T-helper 1 cell treated with Interleukin-12 subunit alpha and Interleukin-12 subunit beta and Interleukin-4 antibody, amounts not matched to agents 30 ng/mL and 1 ng/mL, for 36 hours (primary cell): ENCODE results near the gene SLC5A10. TPM values are rescaled to one million over a fixed set of nuclear protein-coding genes. Genes with fewer than 3 reads are reported as not detected.
"Not testable (repeated sequence)": the region's sequence is repeated elsewhere in the genome, so short reads cannot be mapped to it uniquely, and the experiment has no call there.

Experiments used
- intact Hi-C: fragments of 100-400 bp; cut with micrococcal nuclease; formaldehyde crosslinking; loops from one replicate; pipeline ENCODE4 v1.15.1; 2024
- total RNA-seq: library from RNA; stranded (reverse); gene quantifications from 2 replicates; pipeline ENCODE4 v1.2.3, GENCODE V29; 2022

The SLC5A10 gene
- total RNA-seq, 1 donor from 2014 or later: not detected

DNA sequence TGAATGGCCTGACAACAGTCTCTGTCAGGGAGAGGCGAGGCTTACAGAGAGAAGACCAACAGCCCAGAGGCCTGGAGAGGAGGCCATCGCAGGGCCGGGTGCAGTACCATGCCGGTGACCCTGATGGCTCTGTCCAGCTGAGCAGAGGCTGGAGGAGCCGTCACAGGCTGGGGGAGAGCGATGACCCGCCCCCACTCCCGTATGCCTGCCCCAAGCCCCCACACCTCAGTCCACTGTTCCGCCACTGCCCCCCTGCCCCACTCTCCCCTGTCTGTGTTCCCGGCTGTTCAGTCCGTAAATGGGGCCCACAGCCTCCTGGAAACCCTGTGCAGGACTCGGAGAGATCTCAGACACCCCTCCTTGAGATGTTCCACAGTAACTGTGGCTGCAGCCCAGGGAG lies 65.4 kb downstream of the SLC5A10 start:
- intact Hi-C loops: no loop called here

DNA sequence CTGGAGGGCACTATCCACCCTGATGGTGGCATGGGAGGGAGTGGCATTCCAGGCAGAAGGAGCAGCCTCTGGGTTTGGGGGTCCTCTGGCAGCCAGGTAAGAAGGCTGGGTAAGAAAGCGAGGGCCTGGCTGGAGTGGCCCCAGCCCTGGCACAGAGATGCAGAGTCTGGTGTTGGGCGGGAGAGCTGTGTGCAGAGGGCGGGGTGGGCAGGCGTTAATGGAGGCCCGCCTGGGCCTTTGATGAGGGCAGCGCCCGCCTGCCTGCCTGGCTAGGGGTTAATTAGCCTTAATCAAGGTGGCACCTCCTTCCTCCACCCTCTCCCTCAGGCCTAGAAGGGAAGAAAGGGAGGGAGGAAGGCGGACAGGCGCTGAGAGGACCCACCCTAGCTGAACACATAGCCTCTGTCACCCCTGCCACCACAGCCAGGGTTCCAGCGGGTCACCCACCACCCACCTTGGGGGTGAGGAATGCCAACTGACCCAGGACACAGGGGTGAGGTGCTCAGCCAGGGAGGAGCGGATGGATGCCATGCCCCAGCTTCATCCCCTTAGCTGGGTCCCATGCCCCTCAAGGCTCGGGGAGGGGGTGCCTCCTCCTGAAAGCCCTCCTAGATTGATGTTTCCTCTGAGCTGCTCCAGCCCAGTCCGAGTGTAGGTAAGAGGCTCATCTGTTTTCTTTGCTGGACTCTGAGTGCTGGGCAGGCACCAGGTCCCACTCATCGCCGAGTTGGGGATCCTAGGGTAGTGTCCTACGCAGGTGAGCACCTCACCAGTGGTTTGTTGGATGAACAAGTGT lies 66.0 kb downstream of the SLC5A10 start:
- intact Hi-C loops: no loop called here

DNA sequence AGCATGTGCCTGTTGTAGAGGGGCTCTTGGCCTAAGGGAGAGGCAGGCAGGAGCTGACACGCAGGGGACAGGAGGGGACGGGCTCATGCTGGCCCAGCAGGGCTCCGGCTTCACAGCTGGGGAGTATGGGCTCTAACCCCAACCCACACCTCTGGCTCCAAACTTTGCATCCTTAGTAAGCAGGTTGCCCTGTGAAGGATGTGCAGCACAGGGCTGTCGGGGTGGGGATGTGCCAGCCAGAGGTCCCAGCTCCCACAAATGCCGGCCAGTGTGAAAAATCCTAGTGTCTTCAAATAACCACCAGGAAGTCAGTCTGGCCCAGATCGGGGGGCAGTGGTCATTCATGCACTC lies 66.6 kb downstream of the SLC5A10 start:
- intact Hi-C loops: no loop called here

DNA sequence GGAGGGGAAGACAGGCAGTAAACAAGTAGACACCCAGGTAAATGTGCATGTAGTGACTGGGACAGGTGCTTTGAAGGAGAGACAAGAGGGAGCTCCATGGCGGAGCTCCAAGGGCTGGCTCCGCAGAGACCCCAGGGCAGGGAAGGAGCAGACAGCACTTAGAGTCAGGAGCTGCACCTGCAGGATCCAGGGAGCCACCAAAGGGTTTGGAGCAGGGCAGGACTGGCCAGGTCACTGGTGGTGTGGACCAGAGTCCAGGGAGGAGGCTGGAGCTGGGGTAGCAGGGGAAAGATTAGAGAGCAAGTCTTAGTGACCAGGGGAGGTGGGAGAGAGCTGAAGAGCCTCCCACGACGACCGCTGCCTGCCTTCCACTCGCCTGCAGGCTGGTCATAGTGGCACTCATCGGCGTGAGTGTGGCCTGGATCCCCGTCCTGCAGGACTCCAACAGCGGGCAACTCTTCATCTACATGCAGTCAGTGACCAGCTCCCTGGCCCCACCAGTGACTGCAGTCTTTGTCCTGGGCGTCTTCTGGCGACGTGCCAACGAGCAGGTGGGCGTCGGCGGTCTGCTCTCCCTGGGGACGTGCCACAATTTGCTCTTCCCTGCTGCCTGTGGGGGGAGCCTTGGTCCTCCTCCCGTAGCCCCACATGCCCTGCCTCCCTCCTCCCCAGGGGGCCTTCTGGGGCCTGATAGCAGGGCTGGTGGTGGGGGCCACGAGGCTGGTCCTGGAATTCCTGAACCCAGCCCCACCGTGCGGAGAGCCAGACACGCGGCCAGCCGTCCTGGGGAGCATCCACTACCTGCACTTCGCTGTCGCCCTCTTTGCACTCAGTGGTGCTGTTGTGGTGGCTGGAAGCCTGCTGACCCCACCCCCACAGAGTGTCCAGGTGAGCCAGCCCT lies 67.3 kb downstream of the SLC5A10 start:
- intact Hi-C loops: no loop called here

DNA sequence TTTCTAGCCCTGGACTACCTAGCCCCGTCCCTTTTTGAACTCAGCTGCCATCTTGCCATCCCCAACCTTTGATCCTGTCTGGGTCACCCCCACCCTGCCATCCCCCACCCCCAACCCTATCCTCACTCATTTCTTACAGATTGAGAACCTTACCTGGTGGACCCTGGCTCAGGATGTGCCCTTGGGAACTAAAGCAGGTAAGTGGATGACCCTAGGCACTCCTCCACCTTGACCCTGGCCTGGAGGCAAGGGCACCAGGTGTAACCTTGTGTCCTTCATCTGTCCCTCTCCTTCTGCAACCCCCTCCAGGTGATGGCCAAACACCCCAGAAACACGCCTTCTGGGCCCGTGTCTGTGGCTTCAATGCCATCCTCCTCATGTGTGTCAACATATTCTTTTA lies 68.1 kb downstream of the SLC5A10 start:
- intact Hi-C loops: no loop called here

DNA sequence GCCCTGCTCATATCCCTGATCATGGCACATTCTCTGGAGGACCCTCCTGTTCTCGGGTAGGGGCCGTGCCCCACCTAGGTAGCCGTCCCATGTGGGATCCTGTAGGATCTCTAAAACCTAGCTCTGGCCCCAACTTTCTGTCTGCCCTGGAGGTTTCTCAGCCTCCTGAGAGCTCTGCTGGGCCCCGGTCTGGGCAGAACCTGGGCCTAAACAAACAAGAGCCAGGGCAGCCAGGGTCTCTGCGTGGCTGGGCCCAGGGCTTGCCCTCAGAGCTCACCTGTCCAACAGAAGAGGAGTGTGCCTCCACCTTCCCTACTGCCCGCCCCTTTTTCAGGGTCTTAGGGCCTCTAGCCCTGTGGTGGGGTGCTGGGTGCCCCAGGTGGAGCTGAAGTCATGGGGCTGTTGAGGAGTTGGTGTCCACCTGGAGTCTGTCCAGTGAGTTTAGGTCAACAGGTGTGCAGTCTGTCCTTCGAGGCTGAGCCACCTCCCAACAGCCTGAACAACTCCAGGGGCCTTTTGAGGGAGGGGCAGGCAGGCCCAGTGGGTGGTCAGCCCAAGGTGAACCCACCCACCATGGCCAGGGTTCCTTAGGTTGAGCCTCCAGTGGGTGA lies 69.2 kb downstream of the SLC5A10 start:
- intact Hi-C loops: not testable (repeated sequence)

DNA sequence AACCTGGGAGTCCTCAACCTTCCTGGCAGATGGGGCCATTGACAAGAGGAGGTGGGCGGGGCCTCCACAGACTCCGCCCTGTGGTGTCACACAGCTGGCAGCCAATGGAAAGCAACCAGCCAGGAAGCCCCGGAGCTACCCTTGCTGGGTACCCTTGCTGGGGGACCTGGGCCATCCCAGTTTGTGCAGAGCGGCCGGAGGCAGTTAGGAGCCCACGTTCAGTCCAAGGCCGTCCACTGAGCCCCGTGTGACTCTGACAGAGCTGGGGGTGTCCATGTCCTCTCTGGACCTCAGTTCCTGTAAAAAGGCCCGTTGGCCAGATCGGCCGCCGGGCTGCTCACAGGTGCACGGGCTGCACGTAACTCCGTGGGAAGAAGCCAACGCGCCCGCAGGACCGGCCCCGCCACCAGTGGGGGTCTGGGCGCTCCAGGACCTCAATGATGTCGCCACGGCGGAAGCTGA lies 69.7 kb downstream of the SLC5A10 start:
- intact Hi-C loops: no loop called here

DNA sequence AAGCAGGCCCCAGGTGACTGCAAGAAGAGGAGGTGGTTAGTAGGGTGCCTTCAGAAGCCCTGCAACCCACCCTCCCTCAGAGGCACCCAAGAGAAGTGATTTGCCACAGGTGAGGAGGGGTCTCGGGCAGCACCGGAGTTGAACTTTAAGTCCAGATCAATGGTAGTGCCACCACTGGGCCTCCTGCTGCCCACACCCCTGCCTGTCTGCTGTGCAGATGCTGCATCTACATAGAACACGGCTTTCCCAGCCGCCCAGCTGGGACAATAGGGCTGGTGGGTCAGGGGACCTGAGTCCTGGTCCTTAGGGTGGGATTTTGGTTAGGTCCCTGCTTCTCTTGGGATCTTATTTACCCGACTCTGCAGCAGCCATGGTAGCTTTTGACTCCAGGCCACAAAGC lies 70.2 kb downstream of the SLC5A10 start:
- intact Hi-C loops: no loop called here

DNA sequence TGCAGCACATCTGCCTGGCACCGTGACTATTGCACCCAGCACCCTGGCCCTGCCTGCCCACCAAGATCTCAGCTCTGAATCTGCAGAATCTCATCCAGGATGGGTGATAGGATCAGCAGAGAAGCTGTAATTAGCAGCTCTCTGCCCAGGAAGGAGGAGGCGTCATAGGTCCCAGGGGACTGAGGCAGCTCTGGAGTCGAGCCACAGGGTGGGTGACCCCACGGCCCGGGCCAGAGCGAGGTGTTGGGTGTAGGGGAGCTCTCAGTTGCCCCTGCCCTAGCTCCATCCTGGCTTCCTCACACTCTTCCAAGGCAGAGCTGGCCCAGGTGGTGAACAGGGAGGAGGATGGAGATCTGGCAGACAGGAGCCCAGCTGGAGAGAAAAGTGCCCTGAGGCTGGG lies 70.8 kb downstream of the SLC5A10 start:
- intact Hi-C loops: no loop called here

DNA sequence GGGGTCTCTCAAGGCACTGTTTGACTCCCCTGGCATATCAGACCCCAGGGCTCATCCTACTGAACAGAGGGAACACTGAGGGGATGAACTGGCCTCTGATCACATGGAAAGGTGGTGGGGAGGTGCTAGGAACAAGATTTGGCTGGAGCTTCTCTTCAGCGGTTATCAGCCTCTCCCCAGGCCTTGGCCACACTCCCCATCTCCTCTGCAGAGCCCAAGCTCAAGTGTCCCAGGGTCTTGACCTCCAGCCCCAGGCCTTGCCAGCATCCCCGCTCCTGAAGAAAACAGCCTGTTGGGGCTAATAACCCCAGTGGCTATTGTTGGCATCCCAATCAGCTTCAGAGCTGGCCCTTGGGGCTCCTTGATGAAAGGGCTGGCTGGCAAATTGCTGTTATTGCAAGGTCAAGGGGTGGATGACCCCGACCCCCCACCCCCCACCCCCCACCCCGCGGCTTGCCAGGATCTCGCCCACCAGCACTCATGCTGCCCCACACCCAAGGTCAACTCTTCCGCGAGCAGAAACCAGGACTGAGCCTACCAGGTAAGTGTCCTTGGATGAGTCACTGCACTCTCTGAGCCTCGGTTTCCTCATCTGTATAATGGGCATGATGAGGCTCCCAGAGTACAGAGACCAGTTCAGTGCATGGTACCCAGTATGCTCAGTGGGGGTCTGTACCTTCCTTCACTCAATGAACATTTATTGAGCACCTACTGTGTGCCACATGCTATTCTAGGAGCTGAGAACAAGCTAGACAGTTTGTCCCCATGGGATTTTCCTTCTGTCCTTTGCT lies 71.4 kb downstream of the SLC5A10 start:
- intact Hi-C loops: no loop called here

DNA sequence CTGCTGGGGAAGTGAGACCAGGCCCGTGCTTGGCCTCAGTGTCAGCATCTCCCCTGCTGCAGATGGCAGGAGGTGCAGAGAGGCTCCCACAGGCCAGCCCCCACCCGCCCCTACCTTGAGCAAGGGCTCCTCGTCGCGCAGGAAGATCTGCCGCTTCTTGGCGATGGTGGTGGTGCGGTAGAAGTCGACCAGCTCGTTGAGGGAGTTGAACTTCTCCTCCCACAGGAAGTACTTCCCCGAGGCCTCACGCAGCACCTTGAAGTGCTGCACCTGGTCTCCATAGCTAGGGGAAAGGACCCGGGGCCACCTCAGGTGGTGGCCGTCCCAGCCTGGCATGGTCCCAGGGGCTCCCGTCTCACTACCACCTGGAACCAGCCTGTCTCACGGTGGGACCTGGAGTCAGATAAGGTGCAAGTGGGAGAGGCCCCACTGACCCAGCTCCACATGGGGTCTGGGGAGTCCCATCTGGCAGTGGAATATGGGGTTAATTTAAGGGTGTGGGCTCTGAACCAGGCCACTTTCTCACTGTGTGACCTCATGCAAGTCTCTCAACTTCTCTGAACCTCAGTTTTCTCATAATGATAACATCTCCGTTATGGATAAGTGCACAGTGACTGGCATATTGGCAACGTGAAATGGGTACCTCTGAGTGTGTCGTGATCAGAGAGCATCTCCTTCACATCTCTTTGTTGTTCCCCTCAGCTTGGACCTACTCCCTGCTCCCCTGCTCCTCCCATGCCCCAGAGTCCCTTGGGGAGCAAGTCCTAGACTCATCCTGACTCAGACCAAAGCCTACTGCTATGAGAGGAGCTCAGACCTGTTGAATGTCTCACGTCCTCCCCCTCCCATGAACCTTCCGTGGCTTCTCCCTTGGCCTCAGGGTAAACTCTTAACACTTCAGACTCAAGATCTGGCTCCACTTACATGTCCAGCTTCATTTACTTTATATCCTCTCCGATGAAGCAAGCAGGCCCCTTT lies 72.4 kb downstream of the SLC5A10 start:
- intact Hi-C loops: no loop called here

DNA sequence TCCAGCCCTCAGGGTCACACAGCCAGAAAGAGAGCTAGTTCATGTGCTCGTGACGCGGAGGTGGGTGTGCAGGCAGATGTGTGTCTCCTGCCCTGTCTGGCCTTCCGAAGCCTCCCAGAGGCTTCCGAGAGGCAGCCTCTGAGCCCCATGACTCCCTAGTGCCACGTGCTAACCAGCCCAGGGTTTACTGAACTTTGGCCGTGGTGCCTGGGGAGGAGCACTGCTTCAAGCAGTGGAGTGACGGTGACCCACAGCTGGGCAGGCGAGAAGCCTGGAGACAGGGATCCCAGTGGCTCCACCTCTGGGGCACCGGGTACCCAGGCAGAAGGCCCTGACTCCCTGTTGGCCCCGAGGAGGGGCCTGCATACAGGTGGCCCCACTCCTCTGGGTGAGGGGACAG lies 76.7 kb downstream of the SLC5A10 start:
- intact Hi-C loops: not testable (repeated sequence)

DNA sequence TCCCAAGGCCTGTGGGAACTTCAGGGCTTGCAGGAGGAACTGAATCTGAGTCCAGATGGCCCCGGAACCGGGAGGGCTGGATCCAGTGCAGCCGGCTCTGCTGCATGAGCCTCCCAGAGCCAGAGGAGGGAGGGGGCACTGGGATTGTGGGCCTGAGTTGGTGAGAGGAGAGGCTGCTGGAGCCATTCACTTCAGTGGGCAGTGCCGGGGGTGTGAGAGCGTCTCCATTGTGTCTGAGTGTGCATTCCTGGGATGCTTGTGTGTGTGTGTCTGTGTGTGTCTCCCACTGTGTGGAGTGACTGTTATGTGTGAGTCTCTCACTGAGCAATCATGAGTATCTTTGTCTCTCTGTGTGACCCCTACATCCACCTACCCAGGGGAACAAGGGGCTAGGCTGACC lies 77.8 kb downstream of the SLC5A10 start:
- intact Hi-C loops: not testable (repeated sequence)

DNA sequence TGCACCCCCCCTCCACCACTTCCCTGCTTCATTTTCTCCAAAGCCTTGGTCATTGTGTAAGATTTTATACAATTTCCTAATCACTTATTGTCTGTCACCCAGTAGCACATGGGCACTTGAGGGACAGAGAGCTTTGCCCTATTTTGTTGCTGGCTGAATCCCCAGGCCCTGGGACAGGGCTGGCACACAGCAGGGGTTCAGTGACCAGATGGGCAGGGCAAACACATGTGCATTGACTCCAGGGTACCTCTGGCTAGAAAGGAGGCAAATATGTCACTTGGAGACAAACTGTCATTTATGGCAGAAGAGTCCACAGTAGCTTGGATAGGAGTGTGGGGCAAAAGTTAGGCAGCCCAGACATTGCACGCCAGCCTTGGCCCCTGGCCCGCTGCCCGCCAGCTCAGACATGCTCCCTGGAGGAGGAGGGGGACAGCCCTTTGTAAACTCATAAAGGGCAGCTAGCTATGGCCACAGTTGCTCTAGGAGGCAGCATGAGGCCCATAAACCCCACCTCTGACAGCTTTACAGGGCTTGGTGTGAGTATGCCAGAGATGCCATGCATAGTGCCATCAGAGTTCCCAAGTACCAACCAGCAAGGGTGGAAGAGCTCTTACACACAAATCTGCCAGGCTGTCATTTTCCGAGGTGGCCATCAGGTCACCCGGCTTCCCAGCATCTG lies 78.9 kb downstream of the SLC5A10 start:
- intact Hi-C loops: not testable (repeated sequence)

DNA sequence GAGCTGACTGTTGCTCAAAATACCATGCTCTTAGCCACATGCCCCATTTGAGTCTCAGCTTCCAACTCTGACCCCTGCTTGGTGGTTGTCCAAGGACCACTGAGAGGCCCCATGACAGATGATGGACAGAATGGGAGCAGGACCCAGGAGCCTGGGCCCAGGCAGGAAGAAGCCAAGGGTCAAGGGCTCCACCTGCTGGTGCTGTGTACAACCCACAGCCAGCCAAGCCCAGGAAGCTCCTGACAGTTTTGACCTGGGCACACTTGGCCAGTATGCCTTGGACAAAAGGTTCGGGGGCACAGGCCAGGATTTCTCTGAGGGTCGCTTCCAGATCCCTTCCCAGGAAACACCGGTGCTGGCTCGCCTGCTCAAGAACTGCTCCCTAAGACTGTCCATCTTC lies 79.8 kb downstream of the SLC5A10 start:
- intact Hi-C loops: not testable (repeated sequence)

DNA sequence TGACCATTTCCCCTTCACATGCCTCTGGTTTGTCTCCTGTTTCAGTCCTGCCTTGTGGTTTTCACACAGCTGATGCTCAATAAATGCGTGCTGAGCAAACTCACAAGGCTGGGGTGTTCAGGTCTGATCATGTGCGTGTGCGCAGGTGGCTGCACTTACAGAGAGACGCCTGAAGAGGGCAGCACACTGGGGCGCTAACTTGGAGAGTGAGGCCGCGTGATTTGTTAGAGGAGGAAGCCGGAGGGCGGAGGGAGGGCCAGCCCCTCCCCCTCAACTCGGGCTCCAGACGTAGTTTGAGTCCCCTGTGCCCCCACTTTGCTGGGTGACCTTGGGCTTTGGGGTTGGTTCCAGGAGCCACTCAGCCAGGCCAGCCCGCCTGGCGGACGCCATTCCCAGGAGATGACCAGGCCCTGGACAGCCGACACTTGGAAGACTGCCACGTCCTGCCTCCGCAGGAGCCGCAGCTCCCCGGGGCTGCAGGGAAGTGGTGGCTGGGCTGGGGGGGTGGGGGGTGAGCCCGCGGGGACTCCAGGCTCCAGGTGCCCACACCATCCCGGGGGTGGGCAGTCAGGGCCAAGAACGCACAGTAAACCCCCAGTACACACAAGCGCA lies 80.5 kb downstream of the SLC5A10 start:
- intact Hi-C loops: not testable (repeated sequence)

DNA sequence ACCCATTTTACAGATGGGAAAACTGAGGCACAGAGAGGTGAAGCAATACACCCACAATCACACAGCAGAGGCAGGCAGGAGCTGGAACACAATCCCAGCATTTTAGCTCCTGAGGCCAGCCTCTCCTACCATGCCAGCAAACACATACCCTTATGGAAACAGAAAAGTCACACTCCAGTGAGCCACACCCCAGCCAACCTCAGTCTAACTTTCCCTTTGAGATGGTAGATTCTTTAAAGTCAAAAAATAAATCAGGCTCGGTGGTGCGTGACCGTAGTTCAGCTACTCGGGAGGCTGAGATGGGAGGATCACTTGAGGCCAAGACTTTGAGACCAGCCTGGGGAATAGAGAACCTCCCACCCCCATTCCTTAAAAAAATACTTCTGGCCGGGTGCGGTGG lies 84.2 kb downstream of the SLC5A10 start:
- intact Hi-C loops: not testable (repeated sequence)

DNA sequence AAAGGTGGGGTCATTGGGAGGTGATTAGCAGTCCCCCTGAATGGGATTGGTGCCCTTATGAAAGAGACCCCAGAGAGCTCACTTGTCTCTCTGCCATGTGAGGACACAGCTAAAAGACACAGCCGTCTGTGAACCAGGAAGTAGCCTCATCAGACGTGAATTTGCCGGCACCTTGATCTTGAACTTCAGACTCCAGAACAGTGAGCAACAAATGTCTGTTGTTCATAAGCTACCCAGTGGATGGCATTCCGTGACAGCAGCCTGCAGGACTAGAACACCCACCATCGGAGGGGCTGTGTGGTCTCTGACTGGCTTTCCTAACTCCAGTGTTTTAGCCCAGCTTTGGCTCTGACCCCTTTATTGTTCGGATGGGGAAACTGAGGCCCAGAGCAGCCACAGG lies 85.6 kb downstream of the SLC5A10 start:
- intact Hi-C loops: not testable (repeated sequence)

DNA sequence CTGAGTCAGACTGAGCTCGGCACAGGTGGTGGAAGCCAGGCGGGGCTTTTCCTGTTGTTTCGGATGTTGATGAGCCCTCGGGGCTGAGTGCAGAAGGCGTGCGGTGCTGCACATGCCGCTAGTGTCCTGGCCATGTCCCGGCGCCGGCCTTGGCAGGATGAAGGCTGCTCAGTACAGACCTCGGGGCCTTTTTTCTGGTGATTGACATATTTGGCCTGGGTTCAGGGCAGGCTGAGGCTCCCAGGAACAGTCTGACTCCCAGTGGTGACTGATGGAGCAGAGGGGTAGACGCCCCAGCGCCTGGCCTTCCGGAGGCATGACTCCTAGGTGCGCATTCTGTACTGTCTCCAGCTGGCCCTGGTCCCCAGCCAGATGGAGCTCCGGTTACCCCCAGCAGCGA lies 86.0 kb downstream of the SLC5A10 start:
- intact Hi-C loops: not testable (repeated sequence)
